ENCODE results near the gene TPMT.
"Not testable (repeated sequence)": the region's sequence is repeated elsewhere in the genome, so short reads cannot be mapped to it uniquely, and the experiment has no call there.

The TPMT gene

GRCh38 chr6:18154507-18155149, at the start of gene TPMT:
Gene TPMT, minus strand, starts transcription at chr6:18155077. Its CDS starts 5,950 bp downstream, at chr6:18149127.
- Mint-ChIP-seq H3K4me3 (peak within 1 kb of the TSS; percentile 94), H3K27ac (peak within 1 kb of the TSS; percentile 83), H3K27me3 (no peaks in the 10 kb centered on the region), H3K9me3 (no peaks in the 10 kb centered on the region), H3K4me1 (peaks cover 34% of the 10 kb centered on the region), H3K36me3 (ENCODE audit: low read depth) (peaks cover 5% of the 10 kb centered on the region)
- DNase-seq (peak; percentile 7), ATAC-seq (peak; percentile 50)

DNA sequence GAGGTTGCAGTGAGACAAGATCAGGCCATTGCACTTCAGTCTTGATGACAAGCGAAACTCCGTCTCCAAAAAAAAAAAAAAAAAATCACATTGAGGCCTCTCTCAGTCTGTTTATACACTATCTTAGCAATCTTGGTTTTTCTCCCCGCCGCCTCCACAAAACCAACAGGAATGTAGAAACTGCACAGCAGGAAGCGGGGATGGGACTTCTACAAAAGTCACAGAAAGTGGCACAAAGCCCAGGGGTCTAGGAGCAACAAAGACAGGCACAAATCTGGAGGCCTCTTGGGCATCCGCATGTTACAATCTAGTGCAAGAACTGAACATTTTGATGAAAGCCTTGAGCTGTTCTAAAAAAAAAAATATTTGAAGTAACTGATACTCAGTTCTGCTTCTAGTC, 48.9 kb upstream of the TPMT start:
- Mint-ChIP-seq H3K4me1 (no peaks in the 10 kb centered on the region), H3K9me3 (no peaks in the 10 kb centered on the region), H3K27me3 (no peaks in the 10 kb centered on the region), H3K27ac (no peak overlapping the region), H3K4me3 (no peak overlapping the region), H3K36me3 (ENCODE audit: low read depth) (peaks cover 20% of the 10 kb centered on the region)
- ATAC-seq (no peak), DNase-seq (no peak)

DNA sequence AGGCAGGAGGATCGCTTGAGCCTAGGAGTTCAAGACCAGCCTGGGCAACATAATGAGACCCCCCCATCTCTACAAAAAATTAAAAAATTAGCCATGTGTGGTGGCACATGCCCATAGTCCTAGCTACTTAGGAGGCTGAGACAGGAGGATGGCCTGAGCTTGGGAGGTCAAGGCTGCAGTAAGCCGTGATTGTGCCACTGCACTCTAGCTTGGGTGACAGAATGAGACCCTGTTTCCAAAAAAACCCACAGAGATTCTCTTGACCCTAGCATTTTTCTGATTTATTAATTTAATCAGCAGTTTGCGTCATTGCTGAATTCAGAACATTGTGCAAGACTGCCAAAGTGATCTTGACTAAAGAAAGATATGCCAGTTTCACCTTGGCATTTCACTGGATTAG, 37.1 kb upstream of the TPMT start:
- no peak for ATAC-seq
- H3K4me1 Mint-ChIP-seq = peaks cover 1% of the 10 kb centered on the region
- peaks cover 9% of the 10 kb centered on the region for H3K36me3 Mint-ChIP-seq (ENCODE audit: low read depth)
- no peak for DNase-seq
- H3K4me3 Mint-ChIP-seq = no peak overlapping the region
- no peak overlapping the region for H3K27ac Mint-ChIP-seq
- H3K9me3 Mint-ChIP-seq = no peaks in the 10 kb centered on the region
- H3K27me3 Mint-ChIP-seq = no peaks in the 10 kb centered on the region

GRCh38 chr6:18189196-18189595, 34.3 kb upstream of the TPMT start:
- no peaks in the 10 kb centered on the region for H3K27me3 Mint-ChIP-seq
- H3K4me1 Mint-ChIP-seq = peaks cover 22% of the 10 kb centered on the region
- no peak overlapping the region for H3K4me3 Mint-ChIP-seq
- no peak overlapping the region for H3K27ac Mint-ChIP-seq
- peaks cover 23% of the 10 kb centered on the region for H3K36me3 Mint-ChIP-seq (ENCODE audit: low read depth)
- H3K9me3 Mint-ChIP-seq = no peaks in the 10 kb centered on the region
- ATAC-seq (no peak), DNase-seq (no peak)

- no peaks in the 10 kb centered on the region for H3K9me3 Mint-ChIP-seq
- DNase-seq = no peak
- H3K4me1 Mint-ChIP-seq = peaks cover 22% of the 10 kb centered on the region
- no peaks in the 10 kb centered on the region for H3K27me3 Mint-ChIP-seq
- H3K4me3 Mint-ChIP-seq = no peak overlapping the region
- ATAC-seq = no peak
- no peak overlapping the region for H3K27ac Mint-ChIP-seq
- H3K36me3 Mint-ChIP-seq (ENCODE audit: low read depth) = peaks cover 23% of the 10 kb centered on the region
Measured at GRCh38 chr6:18187701-18188100, 32.8 kb upstream of the TPMT start.

DNA sequence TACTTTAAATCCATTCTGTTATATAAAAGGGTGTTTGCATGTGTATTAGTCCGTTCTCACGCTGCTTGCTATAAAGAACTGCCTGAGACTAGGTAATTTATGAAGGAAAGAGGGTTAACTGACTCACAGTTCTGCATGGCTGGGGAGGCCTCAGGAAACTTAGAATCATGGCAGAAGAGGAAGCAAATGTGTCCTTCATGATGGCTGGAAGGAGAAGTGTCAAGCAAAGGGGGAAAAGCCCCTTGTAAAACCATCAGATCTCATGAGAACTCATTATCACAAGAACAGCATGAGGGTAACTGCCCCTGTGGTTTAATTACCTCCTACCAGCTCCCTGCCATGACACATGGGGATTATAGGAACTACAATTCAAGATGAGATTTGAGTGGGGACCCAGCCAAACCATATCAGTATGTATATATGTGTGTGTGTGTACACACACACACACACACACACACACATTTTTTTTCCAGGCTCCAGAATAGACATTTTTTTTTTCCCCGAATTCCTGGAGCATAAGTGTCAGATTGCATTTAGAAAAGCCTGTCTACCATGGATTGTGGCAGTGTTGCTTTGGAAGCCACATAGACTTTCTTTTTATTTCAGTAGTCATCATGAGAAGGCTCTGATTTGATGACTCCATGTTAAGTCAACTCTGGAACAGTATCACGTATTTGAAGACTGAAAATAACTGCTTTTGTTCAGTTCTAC, 31.8 kb upstream of the TPMT start:
- H3K27ac Mint-ChIP-seq = no peak overlapping the region
- H3K36me3 Mint-ChIP-seq (ENCODE audit: low read depth) = peaks cover 24% of the 10 kb centered on the region
- DNase-seq = no peak
- H3K27me3 Mint-ChIP-seq = no peaks in the 10 kb centered on the region
- H3K4me1 Mint-ChIP-seq = peaks cover 22% of the 10 kb centered on the region
- no peak overlapping the region for H3K4me3 Mint-ChIP-seq
- no peaks in the 10 kb centered on the region for H3K9me3 Mint-ChIP-seq
- ATAC-seq = no peak

- no peaks in the 10 kb centered on the region for H3K27me3 Mint-ChIP-seq
- H3K36me3 Mint-ChIP-seq (ENCODE audit: low read depth) = peaks cover 22% of the 10 kb centered on the region
- peaks cover 22% of the 10 kb centered on the region for H3K4me1 Mint-ChIP-seq
- no peak overlapping the region for H3K4me3 Mint-ChIP-seq
- no peak for ATAC-seq
- no peak overlapping the region for H3K27ac Mint-ChIP-seq
- no peak for DNase-seq
- H3K9me3 Mint-ChIP-seq = no peaks in the 10 kb centered on the region
Measured at GRCh38 chr6:18186033-18186432, 31.2 kb upstream of the TPMT start.

GRCh38 chr6:18185624-18186023, 30.7 kb upstream of the TPMT start:
- DNase-seq (no peak), ATAC-seq (no peak)
- H3K27me3 Mint-ChIP-seq = no peaks in the 10 kb centered on the region
- peaks cover 26% of the 10 kb centered on the region for H3K36me3 Mint-ChIP-seq (ENCODE audit: low read depth)
- no peaks in the 10 kb centered on the region for H3K9me3 Mint-ChIP-seq
- no peak overlapping the region for H3K27ac Mint-ChIP-seq
- peaks cover 22% of the 10 kb centered on the region for H3K4me1 Mint-ChIP-seq
- H3K4me3 Mint-ChIP-seq = no peak overlapping the region

DNA sequence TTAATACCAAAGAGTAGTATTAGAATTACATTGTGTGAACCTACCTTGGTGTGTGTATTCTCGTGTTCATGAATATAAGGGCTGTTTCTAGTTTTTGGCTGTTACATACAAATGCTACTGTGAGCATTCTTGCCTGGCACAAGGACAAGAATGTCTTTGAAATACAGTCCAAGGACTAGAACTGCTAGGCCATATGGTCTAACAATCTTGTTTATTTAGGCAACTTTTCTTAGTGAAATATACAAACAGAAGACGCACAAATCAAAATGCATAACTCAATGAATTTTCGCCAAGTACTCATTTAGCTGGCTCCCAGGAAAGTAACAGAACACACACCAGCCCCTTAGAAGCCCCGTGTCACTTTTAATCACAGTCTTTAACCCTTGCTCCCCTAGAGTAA, 28.9 kb upstream of the TPMT start:
- Mint-ChIP-seq H3K4me3 (no peak overlapping the region), H3K4me1 (peaks cover 23% of the 10 kb centered on the region), H3K36me3 (ENCODE audit: low read depth) (peaks cover 34% of the 10 kb centered on the region), H3K9me3 (no peaks in the 10 kb centered on the region), H3K27me3 (no peaks in the 10 kb centered on the region), H3K27ac (no peak overlapping the region)
- DNase-seq = no peak
- no peak for ATAC-seq

DNA sequence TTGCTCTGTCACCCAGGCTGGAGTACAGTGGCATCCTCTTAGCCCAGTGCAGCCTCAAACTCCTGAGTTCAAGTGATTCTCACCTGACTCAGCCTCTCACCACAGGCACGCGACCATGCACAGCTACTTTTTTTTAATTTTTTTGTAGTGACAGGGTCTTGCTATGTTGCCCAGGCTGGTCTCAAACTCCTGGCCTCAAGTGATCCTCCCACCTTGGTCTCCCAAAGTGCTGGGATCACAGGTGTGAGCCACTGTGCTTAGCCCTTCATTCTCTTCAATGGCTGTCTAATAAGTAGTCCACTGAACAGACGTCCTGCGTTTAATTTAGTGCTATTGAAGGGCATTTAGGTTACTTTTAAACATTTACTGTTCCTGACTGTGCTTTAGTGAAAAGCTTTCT, 27.7 kb upstream of the TPMT start:
- DNase-seq = no peak
- ATAC-seq = no peak
- H3K27me3 Mint-ChIP-seq = no peaks in the 10 kb centered on the region
- H3K27ac Mint-ChIP-seq = no peak overlapping the region
- H3K36me3 Mint-ChIP-seq (ENCODE audit: low read depth) = peaks cover 40% of the 10 kb centered on the region
- H3K4me3 Mint-ChIP-seq = no peak overlapping the region
- no peaks in the 10 kb centered on the region for H3K9me3 Mint-ChIP-seq
- peaks cover 23% of the 10 kb centered on the region for H3K4me1 Mint-ChIP-seq

GRCh38 chr6:18179770-18180356, 25.0 kb upstream of the TPMT start:
- ATAC-seq (no peak), DNase-seq (no peak)
- Mint-ChIP-seq H3K36me3 (ENCODE audit: low read depth) (peaks cover 51% of the 10 kb centered on the region), H3K4me1 (peaks cover 4% of the 10 kb centered on the region), H3K27me3 (no peaks in the 10 kb centered on the region), H3K27ac (no peak overlapping the region), H3K9me3 (no peaks in the 10 kb centered on the region), H3K4me3 (no peak overlapping the region)

DNA sequence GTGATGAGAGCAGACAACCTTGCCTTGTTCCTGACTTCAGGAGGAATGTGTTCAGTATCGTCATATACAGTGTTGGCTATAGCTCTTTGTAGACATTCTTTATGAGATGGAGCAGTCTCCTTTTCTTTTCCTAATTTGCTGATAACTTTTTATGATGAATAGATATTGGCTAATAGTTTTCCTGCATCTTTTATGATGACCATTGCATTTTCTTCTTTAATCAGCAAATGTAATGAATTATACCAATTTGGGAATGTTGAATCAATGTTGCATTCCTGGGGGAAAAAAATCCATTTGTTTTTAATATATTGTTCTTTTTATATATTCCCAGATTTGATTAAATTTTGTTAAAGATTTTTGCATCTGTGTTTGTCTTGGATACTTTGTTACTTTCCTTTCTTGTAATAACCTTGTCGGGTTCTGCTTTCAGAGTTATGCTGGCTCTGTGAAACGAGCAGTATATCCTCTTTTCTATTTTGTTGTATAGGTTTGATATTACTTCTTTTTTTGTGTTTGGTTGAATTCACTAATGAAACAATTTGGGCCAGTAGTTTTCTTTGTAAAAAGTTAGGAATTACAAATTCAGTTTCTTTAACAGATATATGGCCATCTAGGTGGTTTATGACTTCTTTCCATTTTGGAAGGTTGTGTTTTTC, 24.2 kb upstream of the TPMT start:
- Mint-ChIP-seq H3K36me3 (ENCODE audit: low read depth) (peaks cover 54% of the 10 kb centered on the region), H3K27me3 (no peaks in the 10 kb centered on the region), H3K9me3 (no peaks in the 10 kb centered on the region), H3K4me3 (no peak overlapping the region), H3K27ac (no peak overlapping the region), H3K4me1 (peaks cover 2% of the 10 kb centered on the region)
- DNase-seq = no peak
- no peak for ATAC-seq

- DNase-seq = no peak
- H3K36me3 Mint-ChIP-seq (ENCODE audit: low read depth) = peaks cover 57% of the 10 kb centered on the region
- peaks cover 2% of the 10 kb centered on the region for H3K4me1 Mint-ChIP-seq
- H3K27ac Mint-ChIP-seq = no peak overlapping the region
- H3K27me3 Mint-ChIP-seq = no peaks in the 10 kb centered on the region
- no peak for ATAC-seq
- no peak overlapping the region for H3K4me3 Mint-ChIP-seq
- H3K9me3 Mint-ChIP-seq = no peaks in the 10 kb centered on the region
Measured at GRCh38 chr6:18177286-18177965, 22.5 kb upstream of the TPMT start.

DNA sequence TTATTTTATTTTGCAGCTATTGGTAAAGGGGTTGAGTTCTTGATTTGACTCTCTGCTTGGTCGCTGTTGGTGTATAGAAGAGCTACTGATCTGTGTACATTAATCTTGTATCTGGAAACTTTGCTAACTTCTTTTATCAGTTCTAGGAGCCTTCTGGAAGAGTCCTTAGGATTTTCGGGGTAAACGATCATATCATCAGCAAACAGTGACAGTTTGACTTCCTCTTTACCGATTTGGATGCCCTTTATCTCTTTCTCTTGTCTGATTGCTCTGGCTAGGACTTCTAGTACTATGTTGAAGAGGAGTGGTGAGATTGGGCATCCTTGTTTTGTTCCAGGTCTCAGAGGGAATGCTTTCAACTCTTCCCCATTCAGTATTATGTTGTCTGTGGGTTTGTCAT, 21.3 kb upstream of the TPMT start:
- not testable (repeated sequence) for H3K9me3 Mint-ChIP-seq, DNase-seq, H3K27me3 Mint-ChIP-seq, H3K27ac Mint-ChIP-seq, H3K4me3 Mint-ChIP-seq, H3K4me1 Mint-ChIP-seq, ATAC-seq
- peaks cover 58% of the 10 kb centered on the region for H3K36me3 Mint-ChIP-seq (ENCODE audit: low read depth)

All from activated naive CD8-positive, alpha-beta T cell treated with anti-CD3 and anti-CD28 coated beads, Interleukin-2, amount 50 U/mL, for 24 hours (primary cell).